ENCODE measurements around the gene C3orf80.

C3orf80 gene

GRCh38 chr3:160185751-160186150, 39.5 kb upstream of the C3orf80 start:
- no peak for DNase-seq (ENCODE audit: low read depth, low spot score)

DNA sequence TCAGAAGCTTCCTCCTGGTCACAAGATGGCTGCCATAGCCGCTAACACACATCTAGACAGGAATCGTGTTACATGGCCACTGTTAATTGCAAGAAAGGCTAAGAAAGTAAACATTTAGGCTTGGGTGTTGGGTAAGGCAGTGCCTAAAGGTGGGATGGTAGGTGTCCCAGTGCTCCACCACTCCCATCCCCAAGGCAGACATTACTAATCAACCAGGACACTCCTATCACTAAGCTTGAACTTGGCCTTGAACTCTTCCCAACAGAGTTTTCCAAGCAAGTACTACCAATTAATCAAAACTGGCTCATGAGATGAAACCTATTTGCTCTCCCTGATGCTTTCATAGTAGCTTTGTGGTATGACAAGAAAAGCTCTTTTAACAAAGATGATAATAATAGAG, 37.9 kb upstream of the C3orf80 start:
- H3K36me3 ChIP-seq (ENCODE audit: insufficient read depth, low read length) = no peaks in the 10 kb centered on the region
- no peaks in the 10 kb centered on the region for H3K9me3 ChIP-seq (ENCODE audit: low read depth, low read length)
- TF ChIP-seq POLR2AphosphoS5 (IDR thresholded peaks at IDR 0.05; ENCODE audit: borderline replicate concordance, low read depth, low read length) (no peak), FOXP2 (optimal IDR thresholded peaks at IDR 0.05; ENCODE audit: control extremely low read depth, extremely low read length, insufficient read depth) (no peak), EZH2 (IDR thresholded peaks at IDR 0.05) (no peak)
- no peak overlapping the region for H3K27ac ChIP-seq
- no peak overlapping the region for H3K4me3 ChIP-seq
- no peak for DNase-seq (ENCODE audit: low read depth, low spot score)
- H3K9ac ChIP-seq (ENCODE audit: insufficient read length) = no peak overlapping the region

More at GRCh38 chr3:160185751-160186150, 39.5 kb upstream of the C3orf80 start:
- no peaks in the 10 kb centered on the region for H3K9me3 ChIP-seq (ENCODE audit: low read depth, low read length)
- TF ChIP-seq POLR2AphosphoS5 (IDR thresholded peaks at IDR 0.05; ENCODE audit: borderline replicate concordance, low read depth, low read length) = no peak
- no peak for TF ChIP-seq FOXP2 (optimal IDR thresholded peaks at IDR 0.05; ENCODE audit: control extremely low read depth, extremely low read length, insufficient read depth)
- no peak for TF ChIP-seq EZH2 (IDR thresholded peaks at IDR 0.05)
- H3K4me3 ChIP-seq = no peak overlapping the region
- H3K27ac ChIP-seq = no peak overlapping the region
- no peak overlapping the region for H3K9ac ChIP-seq (ENCODE audit: insufficient read length)
- H3K36me3 ChIP-seq (ENCODE audit: insufficient read depth, low read length) = no peaks in the 10 kb centered on the region

- TF ChIP-seq FOXP2 (optimal IDR thresholded peaks at IDR 0.05; ENCODE audit: control extremely low read depth, extremely low read length, insufficient read depth) (no peak), EZH2 (IDR thresholded peaks at IDR 0.05) (no peak), POLR2AphosphoS5 (IDR thresholded peaks at IDR 0.05; ENCODE audit: borderline replicate concordance, low read depth, low read length) (no peak)
- Histone ChIP-seq H3K4me3 (no peak overlapping the region), H3K36me3 (ENCODE audit: insufficient read depth, low read length) (no peaks in the 10 kb centered on the region), H3K9me3 (ENCODE audit: low read depth, low read length) (no peaks in the 10 kb centered on the region), H3K9ac (ENCODE audit: insufficient read length) (no peak overlapping the region), H3K27ac (no peak overlapping the region)
- no peak for DNase-seq (ENCODE audit: low read depth, low spot score)
Measured at GRCh38 chr3:160192310-160193029, 32.8 kb upstream of the C3orf80 start.

- no peak overlapping the region for H3K27ac ChIP-seq
- no peak overlapping the region for H3K4me3 ChIP-seq
- H3K36me3 ChIP-seq (ENCODE audit: insufficient read depth, low read length) = no peaks in the 10 kb centered on the region
- DNase-seq (ENCODE audit: low read depth, low spot score) = no peak
- no peak overlapping the region for H3K9ac ChIP-seq (ENCODE audit: insufficient read length)
- H3K9me3 ChIP-seq (ENCODE audit: low read depth, low read length) = no peaks in the 10 kb centered on the region
- TF ChIP-seq FOXP2 (optimal IDR thresholded peaks at IDR 0.05; ENCODE audit: control extremely low read depth, extremely low read length, insufficient read depth) (no peak), POLR2AphosphoS5 (IDR thresholded peaks at IDR 0.05; ENCODE audit: borderline replicate concordance, low read depth, low read length) (no peak), EZH2 (IDR thresholded peaks at IDR 0.05) (no peak)
Measured at GRCh38 chr3:160193644-160194192, 31.5 kb upstream of the C3orf80 start.

GRCh38 chr3:160194438-160194837, 30.8 kb upstream of the C3orf80 start:
- Histone ChIP-seq H3K9me3 (ENCODE audit: low read depth, low read length) (no peaks in the 10 kb centered on the region), H3K9ac (ENCODE audit: insufficient read length) (no peak overlapping the region), H3K4me3 (no peak overlapping the region), H3K36me3 (ENCODE audit: insufficient read depth, low read length) (no peaks in the 10 kb centered on the region), H3K27ac (no peak overlapping the region)
- no peak for DNase-seq (ENCODE audit: low read depth, low spot score)
- TF ChIP-seq POLR2AphosphoS5 (IDR thresholded peaks at IDR 0.05; ENCODE audit: borderline replicate concordance, low read depth, low read length) (no peak), FOXP2 (optimal IDR thresholded peaks at IDR 0.05; ENCODE audit: control extremely low read depth, extremely low read length, insufficient read depth) (no peak), EZH2 (IDR thresholded peaks at IDR 0.05) (no peak)

DNA sequence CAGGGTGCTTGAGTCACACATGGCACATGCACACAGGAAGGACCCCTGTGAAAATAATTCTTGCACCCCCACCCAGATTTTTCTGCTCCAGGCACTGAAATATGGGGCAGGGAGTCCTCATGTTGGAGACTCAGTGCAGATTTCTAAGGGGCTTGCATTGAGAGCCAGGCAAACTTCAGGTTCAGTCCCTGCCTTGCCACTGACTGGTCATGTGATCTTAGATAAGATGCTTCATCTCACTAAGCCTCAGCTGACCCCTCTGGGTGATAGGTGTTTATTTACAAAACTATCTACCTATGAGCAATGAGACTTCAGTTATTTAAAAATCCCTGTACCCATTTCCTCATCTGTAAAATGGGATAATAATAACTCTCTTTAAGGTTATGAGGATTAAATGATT, 30.1 kb upstream of the C3orf80 start:
- H3K27ac ChIP-seq = no peak overlapping the region
- no peaks in the 10 kb centered on the region for H3K9me3 ChIP-seq (ENCODE audit: low read depth, low read length)
- no peak for TF ChIP-seq EZH2 (IDR thresholded peaks at IDR 0.05)
- TF ChIP-seq POLR2AphosphoS5 (IDR thresholded peaks at IDR 0.05; ENCODE audit: borderline replicate concordance, low read depth, low read length) = no peak
- TF ChIP-seq FOXP2 (optimal IDR thresholded peaks at IDR 0.05; ENCODE audit: control extremely low read depth, extremely low read length, insufficient read depth) = no peak
- no peak for DNase-seq (ENCODE audit: low read depth, low spot score)
- H3K4me3 ChIP-seq = no peak overlapping the region
- no peaks in the 10 kb centered on the region for H3K36me3 ChIP-seq (ENCODE audit: insufficient read depth, low read length)
- no peak overlapping the region for H3K9ac ChIP-seq (ENCODE audit: insufficient read length)

GRCh38 chr3:160196511-160197104, 28.6 kb upstream of the C3orf80 start:
- no peak overlapping the region for H3K4me3 ChIP-seq
- no peaks in the 10 kb centered on the region for H3K9me3 ChIP-seq (ENCODE audit: low read depth, low read length)
- no peak for DNase-seq (ENCODE audit: low read depth, low spot score)
- TF ChIP-seq POLR2AphosphoS5 (IDR thresholded peaks at IDR 0.05; ENCODE audit: borderline replicate concordance, low read depth, low read length) (no peak), EZH2 (IDR thresholded peaks at IDR 0.05) (no peak), FOXP2 (optimal IDR thresholded peaks at IDR 0.05; ENCODE audit: control extremely low read depth, extremely low read length, insufficient read depth) (no peak)
- H3K9ac ChIP-seq (ENCODE audit: insufficient read length) = no peak overlapping the region
- no peak overlapping the region for H3K27ac ChIP-seq
- H3K36me3 ChIP-seq (ENCODE audit: insufficient read depth, low read length) = no peaks in the 10 kb centered on the region

DNA sequence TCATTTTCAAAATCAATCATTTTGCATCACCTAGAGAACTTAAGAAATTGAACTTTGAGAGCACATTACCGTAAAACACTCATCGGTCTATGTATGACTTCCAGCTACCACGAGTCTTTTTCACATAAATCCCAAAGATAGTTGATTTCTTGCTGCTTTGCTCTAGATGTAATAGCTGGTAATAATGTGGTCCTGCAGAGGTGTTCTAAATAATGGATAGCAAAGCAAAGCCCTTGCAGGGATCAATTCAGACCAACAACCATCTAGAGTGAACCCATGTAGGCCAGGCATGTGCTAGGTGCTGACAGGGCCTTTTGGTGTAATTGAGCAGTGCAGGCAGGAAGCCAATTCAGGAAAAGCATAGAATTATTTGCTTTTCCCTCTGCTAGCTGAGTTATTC, 26.1 kb upstream of the C3orf80 start:
- no peaks in the 10 kb centered on the region for H3K9me3 ChIP-seq (ENCODE audit: low read depth, low read length)
- DNase-seq (ENCODE audit: low read depth, low spot score) = no peak
- H3K9ac ChIP-seq (ENCODE audit: insufficient read length) = no peak overlapping the region
- H3K4me3 ChIP-seq = no peak overlapping the region
- TF ChIP-seq EZH2 (IDR thresholded peaks at IDR 0.05) = no peak
- TF ChIP-seq POLR2AphosphoS5 (IDR thresholded peaks at IDR 0.05; ENCODE audit: borderline replicate concordance, low read depth, low read length) = no peak
- no peak overlapping the region for H3K27ac ChIP-seq
- no peaks in the 10 kb centered on the region for H3K36me3 ChIP-seq (ENCODE audit: insufficient read depth, low read length)

Measured in SK-N-MC (cell line).